ENCODE measurements around the gene RALGDS.

GRCh38 chr9:133117271-133118178, 3.5 kb downstream of the RALGDS start:
- TF ChIP-seq CTCF (IDR thresholded peaks at IDR 0.05) = no peak
- no peak for TF ChIP-seq REST (IDR thresholded peaks at IDR 0.05; ENCODE audit: insufficient read depth in 1 of 2, low read depth in 2 of 2, low read length in 1 of 2)
- TF ChIP-seq POLR2AphosphoS5 (IDR thresholded peaks at IDR 0.05; ENCODE audit: low read depth, low read length) = no peak
- TF ChIP-seq TCF7L2 (IDR thresholded peaks at IDR 0.05; ENCODE audit: low read depth, low read length) = no peak
- TF ChIP-seq SIN3A (IDR thresholded peaks at IDR 0.05; ENCODE audit: borderline replicate concordance, insufficient read depth, low read depth, low read length) = no peak
